GM12874 (cell line): ENCODE measurements around the gene RELB.

Experiments used
- TF ChIP-seq, protein P1 (sequence below): IDR thresholded peaks from 2 replicates; pipeline ENCODE4 v1.5.1; 2011; ENCODE audit warnings: low read depth, mild to moderate bottlenecking, control low read depth, low read length, moderate library complexity; ENCODE audit not compliant: insufficient read depth

Gene RELB

DNA sequence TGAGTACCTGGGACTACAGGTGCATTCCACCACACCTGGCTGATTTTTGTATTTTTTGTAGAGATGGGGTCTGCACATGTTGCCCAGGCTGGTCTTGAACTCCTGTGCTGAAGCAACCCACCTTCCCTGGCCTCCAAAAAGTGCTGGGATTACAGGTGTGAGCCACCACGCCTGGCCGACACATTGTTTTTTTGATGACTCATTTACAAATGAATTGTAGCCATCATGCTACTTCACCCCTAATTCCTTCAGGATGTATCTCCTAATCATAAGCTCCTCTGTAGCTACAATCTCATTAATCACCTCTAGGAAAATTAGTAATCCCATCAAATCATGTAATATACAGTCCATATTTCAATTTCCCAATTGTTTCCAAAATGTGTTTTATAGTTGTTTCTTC, 17.9 kb downstream of the RELB start:
- TF ChIP-seq, protein P1, sequence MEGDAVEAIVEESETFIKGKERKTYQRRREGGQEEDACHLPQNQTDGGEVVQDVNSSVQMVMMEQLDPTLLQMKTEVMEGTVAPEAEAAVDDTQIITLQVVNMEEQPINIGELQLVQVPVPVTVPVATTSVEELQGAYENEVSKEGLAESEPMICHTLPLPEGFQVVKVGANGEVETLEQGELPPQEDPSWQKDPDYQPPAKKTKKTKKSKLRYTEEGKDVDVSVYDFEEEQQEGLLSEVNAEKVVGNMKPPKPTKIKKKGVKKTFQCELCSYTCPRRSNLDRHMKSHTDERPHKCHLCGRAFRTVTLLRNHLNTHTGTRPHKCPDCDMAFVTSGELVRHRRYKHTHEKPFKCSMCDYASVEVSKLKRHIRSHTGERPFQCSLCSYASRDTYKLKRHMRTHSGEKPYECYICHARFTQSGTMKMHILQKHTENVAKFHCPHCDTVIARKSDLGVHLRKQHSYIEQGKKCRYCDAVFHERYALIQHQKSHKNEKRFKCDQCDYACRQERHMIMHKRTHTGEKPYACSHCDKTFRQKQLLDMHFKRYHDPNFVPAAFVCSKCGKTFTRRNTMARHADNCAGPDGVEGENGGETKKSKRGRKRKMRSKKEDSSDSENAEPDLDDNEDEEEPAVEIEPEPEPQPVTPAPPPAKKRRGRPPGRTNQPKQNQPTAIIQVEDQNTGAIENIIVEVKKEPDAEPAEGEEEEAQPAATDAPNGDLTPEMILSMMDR, result no peak

DNA sequence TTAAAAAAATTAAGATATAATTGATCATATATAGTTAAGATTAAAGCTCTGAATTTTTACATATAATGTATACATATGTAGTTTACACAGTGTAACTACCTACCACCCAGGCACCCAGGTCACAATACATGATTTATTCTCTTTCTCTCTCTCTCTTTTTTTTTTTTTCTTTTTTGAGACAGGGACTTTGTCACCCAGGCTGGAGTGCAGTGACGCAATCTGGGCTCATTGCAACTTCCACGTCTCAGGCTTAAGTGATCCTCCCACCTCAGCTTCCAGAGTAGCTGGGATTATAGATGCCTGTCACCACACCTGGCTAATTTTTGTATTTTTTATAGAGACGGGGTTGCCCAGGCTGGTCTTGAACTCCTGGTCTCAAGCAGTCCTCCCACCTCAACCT, 18.8 kb downstream of the RELB start:
- TF ChIP-seq, protein P1, result no peak

GRCh38 chr19:45021971-45022370, 20.7 kb downstream of the RELB start:
- TF ChIP-seq, protein P1, result no peak

- TF ChIP-seq, protein P1, result no peak
Observed at GRCh38 chr19:45023048-45023447, 21.8 kb downstream of the RELB start.

GRCh38 chr19:45025264-45025663, 24.0 kb downstream of the RELB start:
- TF ChIP-seq, protein P1, result no peak

GRCh38 chr19:45027371-45027770, 26.1 kb downstream of the RELB start:
- TF ChIP-seq, protein P1, result no peak

DNA sequence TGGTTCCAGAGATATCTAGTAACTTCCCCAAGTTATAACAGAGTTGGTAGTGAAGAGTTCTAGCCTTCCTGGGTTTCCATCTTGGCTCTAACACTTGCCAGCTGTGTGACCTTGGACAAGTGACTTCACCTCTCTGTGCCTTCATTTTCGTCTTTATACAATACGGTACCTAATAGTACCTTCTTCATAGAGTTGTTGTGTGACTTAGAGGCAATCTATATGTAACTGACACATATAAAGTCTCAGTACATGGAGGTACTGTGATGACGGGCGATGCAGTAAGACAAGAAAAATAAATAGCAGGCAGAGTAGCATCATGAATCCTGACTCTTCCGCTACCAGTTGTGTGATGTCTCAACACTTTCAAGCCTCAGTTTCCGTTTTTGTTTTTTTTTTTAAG, 29.6 kb downstream of the RELB start:
- TF ChIP-seq, protein P1, result no peak

- TF ChIP-seq, protein P1, result no peak
Observed at GRCh38 chr19:45032421-45032820, 31.2 kb downstream of the RELB start.
